ENCODE results near the gene PRR20B. TPM values are rescaled to one million over a fixed set of nuclear protein-coding genes. Genes with fewer than 3 reads are reported as not detected.
"Not testable (repeated sequence)": the region's sequence is repeated elsewhere in the genome, so short reads cannot be mapped to it uniquely, and the experiment has no call there.

Gene PRR20B
- total RNA-seq (2021) (not detected in 3 replicates), Bru-seq, nascent RNA (not detected)
- long read RNA-seq, experiment 1, result 0 reads
- long read RNA-seq, experiment 2, result 0 reads
- long read RNA-seq, experiment 3, result 0 reads

DNA sequence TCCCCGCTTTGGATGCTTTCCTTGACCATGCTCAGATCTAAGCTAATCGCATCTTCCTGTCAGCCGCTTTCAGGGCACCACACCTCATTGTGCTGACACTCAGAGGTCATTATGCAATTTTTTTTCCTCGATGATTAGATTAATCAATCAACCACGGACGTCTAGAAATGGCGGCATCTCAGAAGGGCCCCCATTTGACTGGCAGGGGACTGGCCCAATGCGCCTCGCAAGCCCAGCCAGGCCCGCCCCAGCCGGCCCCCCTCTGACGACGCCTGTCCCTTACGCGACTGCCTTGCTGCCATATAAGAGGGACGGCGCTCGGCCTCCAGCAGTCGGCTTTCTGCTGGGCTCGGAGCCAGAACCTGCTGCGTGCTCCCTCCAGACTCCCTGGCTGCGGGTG lies at the start of gene PRR20B:
TSS of gene PRR20B (plus strand) at position 301 of the 400 bp plus-strand sequence. CDS start 387 bp downstream, outside the sequence.
- DNase-seq (ENCODE audit: low spot score); H3K4me3 Mint-ChIP-seq; H3K27ac Mint-ChIP-seq; H3K4me1 Mint-ChIP-seq; H3K27me3 Mint-ChIP-seq (ENCODE audit: low read depth); CTCF ChIA-PET; POLR2A ChIA-PET; H3K9me3 Mint-ChIP-seq; H3K36me3 Mint-ChIP-seq; ATAC-seq: not testable (repeated sequence)

DNA sequence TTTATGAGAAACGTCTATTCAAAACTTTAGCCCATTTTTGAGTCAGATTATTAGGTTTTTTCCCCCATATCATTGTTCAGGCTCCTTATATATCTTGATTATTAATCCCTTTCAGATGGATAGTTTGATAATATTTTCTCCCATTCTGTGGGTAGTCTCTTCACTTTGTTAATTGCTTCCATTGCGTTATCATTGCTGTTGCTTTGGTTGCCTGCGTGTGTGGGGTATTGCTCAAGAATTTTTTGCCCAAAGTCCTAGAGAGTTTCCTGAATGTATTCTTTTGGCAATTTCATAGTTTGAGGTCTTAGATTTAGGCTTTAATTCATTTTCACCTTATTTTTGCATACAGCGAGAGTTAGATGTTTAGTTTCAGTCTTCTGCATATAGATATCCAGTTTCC lies 32.3 kb upstream of the PRR20B start:
- no peaks in the 10 kb centered on the region for H3K27me3 Mint-ChIP-seq (ENCODE audit: low read depth)
- CTCF ChIA-PET, result no interaction called here

DNA sequence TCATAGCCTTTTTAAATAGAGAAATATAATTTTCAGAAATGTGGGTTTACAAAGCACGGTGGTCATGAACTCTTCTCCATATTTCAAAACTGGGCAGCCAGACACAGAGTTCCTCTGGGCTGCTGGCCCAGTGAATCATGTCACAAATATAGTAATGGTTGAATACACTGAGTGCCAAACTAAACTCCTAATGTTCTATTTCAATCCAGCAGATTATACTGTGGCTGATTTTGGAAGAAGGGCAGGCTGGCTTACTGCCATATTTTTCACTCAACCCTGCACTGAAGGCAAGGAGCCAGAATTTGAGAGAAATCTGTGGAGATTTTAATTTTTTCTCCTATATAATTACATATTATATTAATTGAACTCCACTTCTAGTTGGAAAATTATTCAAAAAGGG lies 23.6 kb upstream of the PRR20B start:
- DNase-seq (ENCODE audit: low spot score), result no peak
- POLR2A ChIA-PET, result no interaction called here
- Mint-ChIP-seq H3K27me3 (ENCODE audit: low read depth) (no peaks in the 10 kb centered on the region), H3K4me3 (no peak overlapping the region), H3K27ac (no peak overlapping the region), H3K36me3 (no peaks in the 10 kb centered on the region), H3K4me1 (no peaks in the 10 kb centered on the region), H3K9me3 (no peaks in the 10 kb centered on the region)
- TF ChIP-seq ATF1 (CRISPR knock-in tag; IDR thresholded peaks at IDR 0.05), result no peak
- no peak for TF ChIP-seq ETV6 (CRISPR knock-in tag; IDR thresholded peaks at IDR 0.05)
- no peak for TF ChIP-seq ZNF396 (CRISPR knock-in tag; IDR thresholded peaks at IDR 0.05; ENCODE audit: borderline replicate concordance)
- TF ChIP-seq, protein P1, sequence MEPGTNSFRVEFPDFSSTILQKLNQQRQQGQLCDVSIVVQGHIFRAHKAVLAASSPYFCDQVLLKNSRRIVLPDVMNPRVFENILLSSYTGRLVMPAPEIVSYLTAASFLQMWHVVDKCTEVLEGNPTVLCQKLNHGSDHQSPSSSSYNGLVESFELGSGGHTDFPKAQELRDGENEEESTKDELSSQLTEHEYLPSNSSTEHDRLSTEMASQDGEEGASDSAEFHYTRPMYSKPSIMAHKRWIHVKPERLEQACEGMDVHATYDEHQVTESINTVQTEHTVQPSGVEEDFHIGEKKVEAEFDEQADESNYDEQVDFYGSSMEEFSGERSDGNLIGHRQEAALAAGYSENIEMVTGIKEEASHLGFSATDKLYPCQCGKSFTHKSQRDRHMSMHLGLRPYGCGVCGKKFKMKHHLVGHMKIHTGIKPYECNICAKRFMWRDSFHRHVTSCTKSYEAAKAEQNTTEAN (CRISPR knock-in tag; IDR thresholded peaks at IDR 0.05), result no peak
- no peak for TF ChIP-seq ZNF138 (CRISPR knock-in tag; conservative IDR thresholded peaks at IDR 0.05)
- no peak for TF ChIP-seq FOXJ3 (CRISPR knock-in tag; IDR thresholded peaks at IDR 0.05; ENCODE audit: borderline replicate concordance)
- no peak for TF ChIP-seq NR1H2 (CRISPR knock-in tag; IDR thresholded peaks at IDR 0.05)
- no peak for TF ChIP-seq ZNF423 (CRISPR knock-in tag; IDR thresholded peaks at IDR 0.05)
- TF ChIP-seq HMGA2 (CRISPR knock-in tag; IDR thresholded peaks at IDR 0.05), result no peak
- TF ChIP-seq TCF7 (CRISPR knock-in tag; IDR thresholded peaks at IDR 0.05; ENCODE audit: low read depth), result no peak
- TF ChIP-seq, protein P2, sequence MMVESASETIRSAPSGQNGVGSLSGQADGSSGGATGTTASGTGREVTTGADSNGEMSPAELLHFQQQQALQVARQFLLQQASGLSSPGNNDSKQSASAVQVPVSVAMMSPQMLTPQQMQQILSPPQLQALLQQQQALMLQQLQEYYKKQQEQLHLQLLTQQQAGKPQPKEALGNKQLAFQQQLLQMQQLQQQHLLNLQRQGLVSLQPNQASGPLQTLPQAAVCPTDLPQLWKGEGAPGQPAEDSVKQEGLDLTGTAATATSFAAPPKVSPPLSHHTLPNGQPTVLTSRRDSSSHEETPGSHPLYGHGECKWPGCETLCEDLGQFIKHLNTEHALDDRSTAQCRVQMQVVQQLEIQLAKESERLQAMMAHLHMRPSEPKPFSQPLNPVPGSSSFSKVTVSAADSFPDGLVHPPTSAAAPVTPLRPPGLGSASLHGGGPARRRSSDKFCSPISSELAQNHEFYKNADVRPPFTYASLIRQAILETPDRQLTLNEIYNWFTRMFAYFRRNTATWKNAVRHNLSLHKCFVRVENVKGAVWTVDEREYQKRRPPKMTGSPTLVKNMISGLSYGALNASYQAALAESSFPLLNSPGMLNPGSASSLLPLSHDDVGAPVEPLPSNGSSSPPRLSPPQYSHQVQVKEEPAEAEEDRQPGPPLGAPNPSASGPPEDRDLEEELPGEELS (CRISPR knock-in tag; IDR thresholded peaks at IDR 0.05), result no peak
- TF ChIP-seq, protein P3, sequence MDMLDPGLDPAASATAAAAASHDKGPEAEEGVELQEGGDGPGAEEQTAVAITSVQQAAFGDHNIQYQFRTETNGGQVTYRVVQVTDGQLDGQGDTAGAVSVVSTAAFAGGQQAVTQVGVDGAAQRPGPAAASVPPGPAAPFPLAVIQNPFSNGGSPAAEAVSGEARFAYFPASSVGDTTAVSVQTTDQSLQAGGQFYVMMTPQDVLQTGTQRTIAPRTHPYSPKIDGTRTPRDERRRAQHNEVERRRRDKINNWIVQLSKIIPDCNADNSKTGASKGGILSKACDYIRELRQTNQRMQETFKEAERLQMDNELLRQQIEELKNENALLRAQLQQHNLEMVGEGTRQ (CRISPR knock-in tag; IDR thresholded peaks at IDR 0.05), result no peak
- no peak for TF ChIP-seq NFYB (CRISPR knock-in tag; conservative IDR thresholded peaks at IDR 0.05; ENCODE audit: low read depth)
- TF ChIP-seq NR3C1 (CRISPR knock-in tag; conservative IDR thresholded peaks at IDR 0.05; ENCODE audit: low read depth), result no peak
- TF ChIP-seq PRRX2 (CRISPR knock-in tag; IDR thresholded peaks at IDR 0.05), result no peak
- TF ChIP-seq ESRRA (CRISPR knock-in tag; IDR thresholded peaks at IDR 0.05; ENCODE audit: borderline replicate concordance), result no peak
- no peak for ATAC-seq
- CTCF ChIA-PET, result no interaction called here

More for the DNA sequence above, 32.3 kb upstream of the PRR20B start:
- POLR2A ChIA-PET, result no interaction called here
- Mint-ChIP-seq H3K9me3 (peaks cover 14% of the 10 kb centered on the region; the same call in 1 of the 2 replicates), H3K27ac (no peak overlapping the region), H3K36me3 (no peaks in the 10 kb centered on the region), H3K4me1 (no peaks in the 10 kb centered on the region), H3K4me3 (no peak overlapping the region)
- ATAC-seq, result no peak
- DNase-seq (ENCODE audit: low spot score), result no peak
- TF ChIP-seq, protein P1 (CRISPR knock-in tag; IDR thresholded peaks at IDR 0.05), result no peak
- TF ChIP-seq NR3C1 (CRISPR knock-in tag; conservative IDR thresholded peaks at IDR 0.05; ENCODE audit: low read depth), result no peak
- TF ChIP-seq IRF2 (CRISPR knock-in tag; IDR thresholded peaks at IDR 0.05; ENCODE audit: borderline replicate concordance, low read depth), result no peak
- TF ChIP-seq, protein P4, sequence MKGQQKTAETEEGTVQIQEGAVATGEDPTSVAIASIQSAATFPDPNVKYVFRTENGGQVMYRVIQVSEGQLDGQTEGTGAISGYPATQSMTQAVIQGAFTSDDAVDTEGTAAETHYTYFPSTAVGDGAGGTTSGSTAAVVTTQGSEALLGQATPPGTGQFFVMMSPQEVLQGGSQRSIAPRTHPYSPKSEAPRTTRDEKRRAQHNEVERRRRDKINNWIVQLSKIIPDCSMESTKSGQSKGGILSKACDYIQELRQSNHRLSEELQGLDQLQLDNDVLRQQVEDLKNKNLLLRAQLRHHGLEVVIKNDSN (CRISPR knock-in tag; IDR thresholded peaks at IDR 0.05), result no peak
- TF ChIP-seq RORB (CRISPR knock-in tag; IDR thresholded peaks at IDR 0.05), result no peak
- TF ChIP-seq GRHL2 (CRISPR knock-in tag; IDR thresholded peaks at IDR 0.05; ENCODE audit: insufficient replicate concordance, severe bottlenecking), result no peak
- no peak for TF ChIP-seq ZNF396 (CRISPR knock-in tag; IDR thresholded peaks at IDR 0.05; ENCODE audit: borderline replicate concordance)
- no peak for TF ChIP-seq MYBL2 (CRISPR knock-in tag; IDR thresholded peaks at IDR 0.05)
- TF ChIP-seq ZNF317 (CRISPR knock-in tag; IDR thresholded peaks at IDR 0.05; ENCODE audit: borderline replicate concordance, low read depth), result no peak
